GM23338 (cell line): Measurements from ENCODE around the gene DCTN1. TPM values are rescaled to one million over a fixed set of nuclear protein-coding genes. Genes with fewer than 3 reads are reported as not detected.

ENCODE experiments used
- ATAC-seq: fragments of 200-7000 bp; cut with Tn5 transposase; 3 replicates; pipeline ENCODE4 v1.9.1; 2020
- DNase-seq: peaks from one replicate; pipeline ENCODE4 v3.0.0-alpha.2; 2015; ENCODE audit warnings: low spot score
- H2AFZ ChIP-seq: fragments of 200-600 bp; sonication (generic); 2 replicates; pipeline ENCODE4 v1.8.0; 2016; ENCODE audit warnings: antibody characterized with exemption, mild to moderate bottlenecking, moderate library complexity
- H3F3A ChIP-seq: fragments of 200-600 bp; sonication (generic); replicated peaks from 2 replicates; pipeline ENCODE4 v1.8.0; 2017; ENCODE audit warnings: antibody characterized with exemption, mixed run types, low read depth
- H3K27ac ChIP-seq: fragments of 200-600 bp; sonication (generic); 2 replicates; pipeline ENCODE4 v1.6.1; 2016; ENCODE audit warnings: low read depth
- H3K27me3 ChIP-seq: fragments of 200-600 bp; sonication (generic); 2 replicates; pipeline ENCODE4 v1.8.0; 2016; ENCODE audit warnings: mild to moderate bottlenecking, mixed run types, moderate library complexity; ENCODE audit not compliant: insufficient read depth
- H3K36me3 ChIP-seq: fragments of 200-600 bp; sonication (generic); 2 replicates; pipeline ENCODE4 v1.8.0; 2016; ENCODE audit warnings: mild to moderate bottlenecking; ENCODE audit not compliant: insufficient read depth
- H3K4me1 ChIP-seq: fragments of 200-600 bp; sonication (generic); 2 replicates; pipeline ENCODE4 v1.8.0; 2016; ENCODE audit warnings: mild to moderate bottlenecking, moderate library complexity; ENCODE audit not compliant: insufficient read depth
- H3K4me2 ChIP-seq: fragments of 200-600 bp; sonication (generic); 2 replicates; pipeline ENCODE4 v1.7.1; 2017; ENCODE audit warnings: mixed run types
- H3K4me3 ChIP-seq: fragments of 200-600 bp; sonication (generic); 2 replicates; pipeline ENCODE4 v1.6.1; 2016; ENCODE audit warnings: mixed run types
- H3K79me2 ChIP-seq: fragments of 200-600 bp; sonication (generic); replicated peaks from 2 replicates; pipeline ENCODE4 v1.8.0; 2017; ENCODE audit warnings: mild to moderate bottlenecking; ENCODE audit not compliant: insufficient read depth
- H3K9me2 ChIP-seq: fragments of 200-600 bp; sonication (generic); 2 replicates; pipeline ENCODE4 v1.8.0; 2017; ENCODE audit not compliant: insufficient read depth
- H4K20me1 ChIP-seq: fragments of 200-600 bp; sonication (generic); replicated peaks from 2 replicates; pipeline ENCODE4 v1.8.0; 2017; ENCODE audit warnings: mild to moderate bottlenecking; ENCODE audit not compliant: insufficient read depth
- H3K27ac Mint-ChIP-seq: 2 replicates; pipeline ENCODE4 v1.8.0; 2020; ENCODE audit warnings: inconsistent platforms, mild to moderate bottlenecking, moderate library complexity, mixed read lengths
- H3K27me3 Mint-ChIP-seq: 3 replicates; pipeline ENCODE4 v1.8.0; 2022; ENCODE audit warnings: low read depth, mild to moderate bottlenecking, moderate library complexity, mixed read lengths, inconsistent platforms; ENCODE audit not compliant: insufficient read depth, poor library complexity
- H3K36me3 Mint-ChIP-seq: 3 replicates; pipeline ENCODE4 v1.8.0; 2021; ENCODE audit warnings: low read depth, mild to moderate bottlenecking, inconsistent platforms, moderate library complexity, mixed read lengths
- H3K4me1 Mint-ChIP-seq: 3 replicates; pipeline ENCODE4 v1.8.0; 2020; ENCODE audit warnings: mild to moderate bottlenecking, inconsistent platforms, mixed read lengths
- H3K4me3 Mint-ChIP-seq: 3 replicates; pipeline ENCODE4 v1.8.0; 2021; ENCODE audit warnings: moderate library complexity, mild to moderate bottlenecking, inconsistent platforms, mixed read lengths
- H3K9me3 Mint-ChIP-seq: 3 replicates; pipeline ENCODE4 v1.8.0; 2020; ENCODE audit warnings: moderate library complexity, mild to moderate bottlenecking, inconsistent platforms, mixed read lengths
- CTCF ChIP-seq, 2 experiments: fragments of 200-600 bp in 1 of 2; sonication (generic) in 1 of 2; conservative IDR thresholded peaks; 2 replicates each; pipeline versions ENCODE4 v1.5.1 to v1.6.1; 2016 to 2017; ENCODE audit warnings: antibody characterized with exemption in 2 of 2, low read depth in 2 of 2, mild to moderate bottlenecking in 2 of 2, moderate library complexity in 1 of 2
- EZH2phosphoT487 ChIP-seq: fragments of 200-600 bp; sonication (generic); IDR thresholded peaks from one replicate; pipeline ENCODE4 v1.8.1; 2018; ENCODE audit warnings: antibody characterized with exemption; ENCODE audit not compliant: unreplicated experiment
- NANOG ChIP-seq: IDR thresholded peaks from 2 replicates; pipeline ENCODE4 v1.6.1; 2016; ENCODE audit warnings: antibody characterized with exemption, borderline replicate concordance
- STAT1 ChIP-seq: IDR thresholded peaks from one replicate; pipeline ENCODE4 v1.6.1; 2016; ENCODE audit warnings: antibody characterized with exemption; ENCODE audit not compliant: unreplicated experiment
- ZNF114 ChIP-seq: fragments of 250-450 bp; sonication (Bioruptor Pico); IDR thresholded peaks from 2 replicates; pipeline ENCODE4 v1.5.0; 2020; ENCODE audit warnings: mild to moderate bottlenecking, moderate library complexity
- ZNF462 ChIP-seq: fragments of 250-450 bp; sonication (Bioruptor Pico); IDR thresholded peaks from 2 replicates; pipeline ENCODE4 v1.5.0; 2020; ENCODE audit warnings: mild to moderate bottlenecking, moderate library complexity
- polyA plus RNA-seq: library from polyadenylated mRNA; unstranded; fragments of >200 nt; fragmentation: Nextera tagmentation; extraction: Ambion mirVana; gene quantifications from 2 replicates; pipeline ENCODE4 v1.2.1, GENCODE V29; 2016
- total RNA-seq: library from RNA; depleted of rRNA; stranded (reverse); fragments of >200 nt; shearing (Covaris generic); gene quantifications from 2 replicates; pipeline ENCODE4 v1.2.3, GENCODE V29; 2014

The DCTN1 gene
- total and polyA plus RNA-seq, 2 experiments from 2014 or later: 108 to 145 TPM

GRCh38 chr2:74426181-74426758 lies 46.2 kb upstream of the DCTN1 start:
- peaks cover 10% of the 10 kb centered on the region; the same call in 1 of the 2 replicates for H3F3A ChIP-seq
- Mint-ChIP-seq H3K27ac (no peak overlapping the region), H3K27me3 (peaks cover 32% of the 10 kb centered on the region), H3K4me1 (peaks cover 7% of the 10 kb centered on the region; the same call in 2 of the 3 replicates), H3K4me3 (no peak overlapping the region), H3K36me3 (peaks cover 59% of the 10 kb centered on the region), H3K9me3 (no peaks in the 10 kb centered on the region)
- H3K4me3 ChIP-seq: no peak overlapping the region
- H3K79me2 ChIP-seq: no peaks in the 10 kb centered on the region
- no peaks in the 10 kb centered on the region for H3K4me1 ChIP-seq
- peaks cover 5% of the 10 kb centered on the region; the same call in 1 of the 2 replicates for H4K20me1 ChIP-seq
- no peaks in the 10 kb centered on the region for H3K9me2 ChIP-seq
- no peak for ATAC-seq
- H2AFZ ChIP-seq: no peak overlapping the region
- no peak overlapping the region for H3K27ac ChIP-seq
- peaks cover 8% of the 10 kb centered on the region; the same call in 1 of the 2 replicates for H3K36me3 ChIP-seq
- no peak overlapping the region for H3K4me2 ChIP-seq
- TF ChIP-seq ZNF462 (CRISPR knock-in tag): no peak
- TF ChIP-seq STAT1: no peak
- TF ChIP-seq EZH2phosphoT487: no peak
- no peak for TF ChIP-seq NANOG
- no peak for TF ChIP-seq CTCF (conservative IDR thresholded peaks at IDR 0.05; ENCODE audit: low read depth in 2 of 2)
- TF ChIP-seq ZNF114 (CRISPR knock-in tag): no peak
- no peak for DNase-seq
- H3K27me3 ChIP-seq: peaks cover 8% of the 10 kb centered on the region
